Head of caudate nucleus (tissue), 42 donors: Measurements from ENCODE around the gene MED4.

Experiments
- DNase-seq, 42 donors: peaks; one replicate each; pipeline versions ENCODE4 v3.0.0 to v3.0.0-alpha.2; 2020 to 2021; ENCODE audit warnings: mixed read lengths in 7 of 42
- intact Hi-C: fragments of 100-400 bp; cut with DNase I; formaldehyde crosslinking; loops from one replicate; pipeline ENCODE4 v1.15.0; 2022

Gene MED4, protein sequence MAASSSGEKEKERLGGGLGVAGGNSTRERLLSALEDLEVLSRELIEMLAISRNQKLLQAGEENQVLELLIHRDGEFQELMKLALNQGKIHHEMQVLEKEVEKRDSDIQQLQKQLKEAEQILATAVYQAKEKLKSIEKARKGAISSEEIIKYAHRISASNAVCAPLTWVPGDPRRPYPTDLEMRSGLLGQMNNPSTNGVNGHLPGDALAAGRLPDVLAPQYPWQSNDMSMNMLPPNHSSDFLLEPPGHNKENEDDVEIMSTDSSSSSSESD

DNA sequence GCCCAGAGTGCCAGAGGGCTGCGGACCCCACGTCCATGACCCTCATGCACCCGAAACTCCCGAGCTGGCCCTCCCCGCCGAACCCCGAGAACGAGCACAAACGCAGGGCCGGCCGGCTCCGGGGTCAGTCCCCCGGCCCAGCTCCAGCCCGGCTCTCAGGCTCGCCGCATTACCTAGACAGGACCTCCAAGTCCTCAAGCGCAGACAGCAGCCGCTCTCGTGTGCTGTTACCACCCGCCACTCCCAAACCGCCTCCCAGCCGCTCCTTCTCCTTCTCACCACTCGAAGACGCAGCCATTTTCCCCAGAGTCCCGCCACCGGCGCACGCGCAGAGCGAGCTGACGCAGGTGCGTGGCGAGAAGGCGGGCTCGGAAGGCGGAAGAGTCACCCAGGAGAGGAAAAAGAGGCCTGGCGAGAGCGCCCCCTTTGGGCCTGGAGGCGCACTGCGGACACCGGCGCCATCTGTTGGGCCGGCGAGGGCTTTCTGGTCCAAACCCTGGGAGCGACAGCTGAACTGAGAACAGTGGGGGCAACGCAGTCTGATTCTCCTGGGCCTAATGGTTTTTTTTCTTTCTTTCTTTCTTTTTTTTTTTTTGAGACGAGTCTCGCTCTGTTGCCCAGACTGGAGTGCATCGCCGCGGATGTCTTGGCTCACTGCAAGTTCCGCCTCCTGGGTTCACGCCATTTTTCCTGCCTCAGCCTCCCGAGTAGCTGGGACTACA, at the start of gene MED4:
MED4 (minus strand) TSS at position 324 of the 722 bp plus-strand sequence; CDS start at position 298, 26 bp downstream.
- peak; percentile 85 to 99 (median 96) for DNase-seq
- intact Hi-C loops = loop anchor here (10.0 kb wide), 1 partner anchor 490 kb away; no protein-coding TSS in a partner anchor

DNA sequence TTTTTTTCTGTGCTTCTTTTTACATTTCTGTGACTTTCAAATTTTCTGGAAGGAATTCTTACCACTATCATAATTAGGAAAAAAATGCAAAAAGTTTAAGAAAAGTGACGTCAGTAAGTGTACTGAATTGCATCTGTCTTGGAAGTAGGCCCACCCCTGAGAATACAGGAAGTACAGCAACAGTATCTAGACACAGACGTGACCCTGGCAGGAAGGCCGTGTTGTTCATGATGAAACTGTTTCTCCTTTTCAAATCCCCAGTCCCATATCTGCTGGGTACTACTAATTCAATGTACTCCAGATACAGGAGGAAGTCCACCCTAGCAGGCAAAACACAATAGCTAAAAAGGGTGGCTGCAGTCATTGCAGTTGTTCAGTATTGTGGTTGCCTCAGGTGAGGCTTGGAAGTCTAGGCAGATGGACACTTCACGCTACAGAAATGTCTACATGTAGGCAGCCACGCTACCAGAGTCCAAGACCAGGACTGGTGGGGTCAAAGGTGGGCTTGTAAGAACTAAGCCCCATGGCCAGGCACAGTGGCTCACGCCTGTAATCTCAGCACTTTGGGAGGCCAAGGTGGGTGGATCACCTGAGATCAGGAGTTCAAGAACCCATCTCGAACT, 49.6 kb upstream of the MED4 start:
- DNase-seq = peak in 11 of 42 donors; percentile 14 to 57 (median 33)
- intact Hi-C loops = no loop called here

DNA sequence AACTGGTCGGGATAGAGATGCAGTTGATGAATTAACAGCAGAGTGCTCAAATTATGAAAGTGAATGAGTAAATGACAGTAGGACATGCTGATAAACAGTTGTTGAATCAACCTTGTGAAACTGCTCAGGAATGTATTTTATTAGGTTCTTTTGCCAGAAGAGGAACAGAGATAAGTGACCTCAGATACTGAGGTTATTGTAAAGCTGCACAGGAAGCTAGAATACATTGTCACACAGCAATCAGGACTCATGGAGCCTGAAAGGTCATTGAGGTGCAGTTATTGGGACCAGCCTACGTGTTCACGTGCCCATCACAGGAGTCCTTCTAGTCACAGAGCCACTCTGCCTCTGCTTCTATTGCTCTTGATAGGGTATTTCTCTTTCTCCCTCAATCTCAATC, 47.5 kb upstream of the MED4 start:
- intact Hi-C loops = no loop called here
- no peak for DNase-seq

DNA sequence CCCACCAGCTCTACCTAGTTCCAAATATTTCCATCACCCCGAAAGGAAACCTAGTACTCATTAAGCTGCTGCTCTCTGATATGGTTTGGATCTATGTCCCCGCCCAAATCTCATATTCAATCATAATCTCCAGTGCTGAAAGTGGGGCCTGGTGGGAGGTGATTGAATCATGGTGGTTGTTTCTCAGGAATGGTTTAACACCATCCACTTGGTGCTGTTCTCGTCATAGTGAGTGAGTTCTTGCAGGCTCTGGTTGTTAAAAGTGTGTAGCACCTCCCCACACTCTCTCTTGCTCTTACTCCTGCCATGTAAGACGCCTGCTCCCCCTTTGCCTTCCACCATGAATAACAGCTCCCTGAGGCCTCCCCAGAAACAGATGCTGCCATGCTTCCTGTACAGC, 43.4 kb upstream of the MED4 start:
- peak in 1 of 42 donors; percentile 1 for DNase-seq

DNA sequence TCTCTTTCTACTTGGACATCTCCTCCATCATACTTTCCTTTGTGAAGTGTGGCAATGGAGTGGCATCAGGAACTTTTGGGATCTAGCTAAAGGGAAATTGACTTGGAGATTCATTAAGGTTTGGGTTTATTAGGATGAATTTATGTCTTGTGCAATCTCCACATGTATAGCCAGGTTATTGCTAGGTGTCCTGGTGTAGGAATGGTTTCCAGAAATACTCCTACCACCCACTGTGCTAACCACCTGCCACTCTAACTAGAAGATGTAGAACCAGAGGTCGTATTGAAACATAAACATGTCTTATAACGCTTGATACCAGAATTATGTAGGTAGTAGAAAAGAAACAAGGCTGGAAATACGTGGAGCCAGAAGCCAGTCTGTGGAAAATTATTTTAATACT, 38.1 kb upstream of the MED4 start:
- DNase-seq = no peak
- intact Hi-C loops = loop anchor here (10.0 kb wide), 1 partner anchor 452 kb away; no protein-coding TSS in a partner anchor

More for the DNA sequence above, 43.4 kb upstream of the MED4 start:
- intact Hi-C loops = loop anchor here (10.0 kb wide), 1 partner anchor 447 kb away; no protein-coding TSS in a partner anchor

DNA sequence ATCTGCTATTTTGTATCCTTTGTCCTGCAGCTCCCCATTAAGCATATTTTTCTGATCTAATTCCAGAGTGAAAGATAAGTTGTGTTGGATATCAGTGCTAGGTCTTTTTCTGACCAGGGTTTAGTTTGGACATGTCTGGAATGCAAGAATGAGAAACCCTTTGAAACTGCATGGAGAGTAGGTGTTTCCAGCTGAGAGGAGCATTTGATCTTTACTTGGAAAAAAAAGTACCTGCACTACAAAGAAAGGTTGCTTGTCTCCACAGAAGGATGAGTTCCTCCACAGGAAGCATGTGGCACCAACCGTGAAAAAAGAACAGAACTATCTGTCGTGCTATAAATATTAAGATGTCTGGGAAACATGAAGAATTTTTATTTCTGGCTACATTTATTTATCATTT, 36.6 kb upstream of the MED4 start:
- no peak for DNase-seq
- intact Hi-C loops = loop anchor here (10.0 kb wide), 1 partner anchor 453 kb away; no protein-coding TSS in a partner anchor

DNA sequence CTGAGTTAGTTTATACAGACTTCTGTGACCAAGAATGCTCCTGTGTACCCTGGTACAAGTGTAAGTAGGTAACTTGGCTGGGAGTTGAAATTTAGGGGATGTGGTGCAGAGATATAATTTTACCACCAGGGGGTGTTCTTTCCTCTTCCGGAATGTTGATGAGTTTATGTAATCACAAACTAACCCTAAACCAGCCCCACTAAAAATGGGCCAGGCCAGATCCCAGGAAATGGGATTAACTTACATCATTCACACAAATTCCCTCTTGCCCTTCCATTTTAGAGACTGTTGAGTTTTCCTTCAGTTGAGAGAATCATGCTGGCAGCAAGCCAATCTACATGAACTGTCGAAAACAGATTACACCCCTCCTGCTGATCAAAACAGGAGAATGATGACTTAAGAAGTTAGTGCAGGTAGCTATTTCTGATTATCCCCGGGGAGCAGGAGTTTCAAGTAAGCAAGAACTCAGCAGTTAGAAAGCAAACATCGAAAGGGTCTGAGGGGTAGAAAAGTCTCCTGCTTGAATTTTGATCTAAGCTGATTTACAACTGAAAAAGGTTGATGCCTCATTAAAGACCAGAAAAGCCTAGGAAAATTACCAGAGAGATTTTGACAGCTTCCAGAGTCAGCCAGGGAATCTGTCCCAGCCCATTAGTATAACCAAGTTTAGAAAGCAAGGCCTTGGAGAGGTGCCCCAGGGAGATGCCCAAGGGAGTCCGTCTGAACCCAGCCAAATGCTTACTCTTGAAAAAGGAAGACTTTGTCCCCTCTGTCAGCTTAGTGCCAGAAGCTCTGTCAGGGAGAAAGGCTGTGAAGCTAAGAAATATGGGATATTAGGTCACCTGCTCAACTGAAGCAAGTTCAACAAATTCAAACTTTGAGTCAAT, 32.3 kb upstream of the MED4 start:
- intact Hi-C loops = no loop called here
- peak in 31 of 42 donors; percentile 6 to 70 (median 34) for DNase-seq

DNA sequence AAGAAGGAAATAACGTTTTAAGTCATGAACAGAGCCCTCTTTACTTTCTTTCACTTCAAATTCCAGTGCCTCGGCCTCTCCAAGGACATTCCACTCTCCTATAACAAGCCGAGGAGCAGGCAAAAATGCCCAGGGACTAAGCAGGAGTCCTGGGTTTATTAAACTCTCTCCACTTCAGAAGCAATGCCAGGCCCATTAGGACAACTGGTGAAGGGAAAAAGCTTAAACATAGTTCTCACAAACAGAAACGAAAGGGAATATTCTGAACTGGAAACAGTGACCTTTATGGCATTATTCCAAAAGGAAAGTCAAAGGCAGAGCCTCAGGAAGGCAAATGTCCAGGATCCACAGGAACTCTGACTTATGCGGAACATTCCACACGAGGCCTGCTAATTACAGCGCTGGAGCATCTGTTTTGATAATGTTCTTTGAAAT, 30.9 kb upstream of the MED4 start:
- intact Hi-C loops = no loop called here
- DNase-seq = no peak

DNA sequence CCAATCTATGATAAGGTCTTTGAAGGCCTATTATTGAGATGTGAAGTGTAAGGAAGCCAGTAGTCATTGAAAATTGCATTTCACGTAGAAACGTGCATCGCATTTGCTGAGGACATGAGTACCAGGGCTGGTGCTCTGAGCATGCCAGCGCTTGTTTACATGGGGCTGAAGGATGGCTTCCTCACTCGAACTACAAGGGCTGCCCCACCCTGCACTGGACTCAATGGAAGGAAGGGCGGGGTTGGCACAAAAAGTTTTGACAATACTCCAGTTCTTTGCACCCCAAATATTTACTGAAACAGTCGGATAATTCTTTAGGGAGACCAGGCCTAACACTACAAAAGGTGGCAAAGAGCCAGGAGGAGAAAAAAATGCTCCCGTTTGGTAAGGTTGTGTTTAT, 28.9 kb upstream of the MED4 start:
- intact Hi-C loops = no loop called here
- DNase-seq = no peak

DNA sequence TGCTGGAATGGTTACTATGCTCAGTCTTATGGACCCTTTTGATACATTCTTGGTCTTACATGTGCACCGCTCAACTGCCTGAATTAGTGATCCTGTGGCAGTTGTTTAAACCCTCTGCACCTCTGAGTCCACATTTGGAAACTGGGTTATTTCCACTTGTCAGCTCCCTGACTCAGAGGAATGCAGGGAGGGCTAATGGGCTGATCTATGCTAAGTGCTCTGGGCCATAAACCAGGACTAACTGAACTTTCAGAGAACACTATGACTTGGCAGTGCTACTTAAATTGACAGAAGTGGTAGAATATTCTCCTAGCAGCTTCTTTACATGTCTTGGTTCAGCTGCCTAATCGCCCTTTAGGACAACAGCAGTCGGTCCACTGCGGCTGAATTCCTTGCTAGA, 26.8 kb upstream of the MED4 start:
- intact Hi-C loops = no loop called here
- no peak for DNase-seq

DNA sequence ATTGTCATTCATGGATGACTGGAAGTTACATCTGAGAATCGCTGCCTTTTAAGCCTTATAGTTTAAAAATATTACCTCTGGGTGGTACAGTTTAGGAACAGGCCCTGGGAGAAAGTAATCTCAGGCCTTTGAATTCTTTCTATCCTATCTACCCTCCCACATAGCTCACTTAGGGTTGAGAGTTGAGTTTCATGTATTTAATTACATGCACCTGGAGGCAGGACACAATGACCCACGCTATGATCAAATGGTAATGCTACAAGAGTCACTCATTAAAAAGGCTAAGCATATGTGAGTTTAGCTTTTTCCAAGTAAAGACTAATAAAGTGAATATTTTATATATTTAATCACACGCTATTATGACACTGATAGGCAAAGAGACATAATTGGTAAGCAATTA, 25.3 kb upstream of the MED4 start:
- intact Hi-C loops = no loop called here
- DNase-seq = no peak

DNA sequence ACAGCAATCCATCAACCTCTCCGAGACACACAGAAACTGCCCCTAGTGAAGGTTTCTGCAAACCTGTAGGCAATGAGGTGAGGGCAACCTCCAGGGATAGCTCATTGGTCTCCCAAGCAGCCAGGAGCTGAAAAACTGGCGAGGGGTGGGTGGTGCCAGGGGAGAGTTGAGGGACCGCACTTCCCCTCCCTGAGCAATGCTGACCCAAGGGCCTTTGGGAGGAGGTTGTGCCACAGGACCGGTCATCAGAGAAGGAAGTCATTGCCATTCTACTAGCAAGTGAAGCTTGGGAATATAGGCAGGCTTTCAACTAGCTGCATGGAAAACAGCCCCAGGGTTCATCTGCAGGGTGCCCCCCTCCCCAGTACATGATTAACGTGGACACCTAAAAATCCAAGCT, 23.1 kb upstream of the MED4 start:
- intact Hi-C loops = loop anchor here (10.0 kb wide), 1 partner anchor 657 kb away; no protein-coding TSS in a partner anchor
- no peak for DNase-seq

DNA sequence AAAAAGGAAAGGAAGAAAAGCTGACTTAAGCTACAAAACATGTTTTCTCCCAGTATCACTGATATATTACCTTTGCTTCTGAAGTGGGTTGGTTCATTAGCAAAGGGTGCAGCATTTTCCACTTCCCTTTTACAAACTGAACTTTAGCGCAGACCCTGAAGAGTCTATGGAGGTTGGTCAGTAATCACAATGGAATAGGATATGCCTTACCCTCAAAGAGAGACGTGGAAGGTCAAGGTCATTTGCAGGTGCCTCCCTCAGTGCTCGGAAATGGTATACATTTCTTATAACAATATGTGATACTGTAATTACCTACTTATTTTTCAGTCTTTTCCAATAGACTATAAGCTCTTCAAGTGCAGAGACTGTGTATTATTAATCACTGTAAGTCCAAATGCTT, 21.9 kb upstream of the MED4 start:
- no peak for DNase-seq
- intact Hi-C loops = loop anchor here (10.0 kb wide), 1 partner anchor 658 kb away; no protein-coding TSS in a partner anchor

DNA sequence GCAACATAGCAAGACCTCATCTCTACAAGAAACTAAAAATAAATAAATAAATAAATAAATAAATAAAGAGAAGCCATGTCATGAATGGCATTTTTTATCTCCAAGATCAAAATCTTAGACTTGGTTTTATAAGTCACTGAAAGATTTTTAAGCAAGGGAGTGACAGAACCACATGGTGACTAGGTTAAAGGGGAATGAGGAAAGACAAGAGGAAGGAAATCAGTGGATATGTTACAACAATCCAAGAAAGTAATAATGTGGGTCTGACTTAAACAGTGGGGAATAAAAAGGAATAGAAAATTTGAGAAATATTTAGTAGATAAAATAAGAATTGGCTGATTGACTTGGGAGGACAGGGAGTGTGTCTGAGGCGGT, 18.8 kb upstream of the MED4 start:
- intact Hi-C loops = loop anchor here (10.0 kb wide), 1 partner anchor 661 kb away; no protein-coding TSS in a partner anchor
- no peak for DNase-seq

DNA sequence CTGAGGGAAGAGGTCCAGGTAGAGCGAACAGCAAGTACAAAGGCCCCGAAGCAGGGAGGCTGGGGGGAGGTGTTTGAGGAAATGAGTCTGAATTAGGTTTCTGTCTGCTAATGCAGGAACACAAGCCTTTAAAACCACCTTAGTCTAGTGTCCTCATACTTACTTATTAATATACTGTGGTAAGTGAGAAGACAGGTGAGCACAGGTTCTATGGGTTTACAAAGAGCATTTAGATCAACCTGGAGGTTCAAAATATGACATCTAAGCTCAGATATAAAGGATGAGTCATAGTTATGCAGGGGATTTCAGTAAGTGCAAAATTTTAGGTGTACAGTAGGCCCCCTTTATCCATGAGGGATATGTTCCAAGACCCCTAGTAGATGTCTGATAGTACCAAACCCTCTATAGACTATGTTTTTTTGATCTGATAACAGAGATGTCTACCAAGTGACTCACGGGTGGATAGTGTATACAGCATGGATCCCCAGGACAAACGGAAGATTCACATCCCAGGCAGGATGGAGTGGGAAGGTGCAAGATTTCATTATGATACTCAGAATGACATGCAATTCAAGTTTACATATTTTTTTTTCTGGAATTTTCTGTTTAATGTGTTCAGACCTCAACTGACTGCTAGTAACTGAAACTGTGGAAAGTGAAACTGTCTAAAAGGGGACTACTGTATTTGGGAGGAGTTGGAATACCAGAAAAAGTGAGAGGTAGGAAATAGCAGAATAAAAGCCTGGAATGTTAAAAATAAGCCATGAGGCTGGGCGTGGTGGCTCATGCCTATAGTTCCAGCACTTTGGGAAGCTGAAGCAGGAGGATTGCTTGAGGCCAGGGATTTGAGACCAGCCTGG, 18.2 kb upstream of the MED4 start:
- intact Hi-C loops = loop anchor here (10.0 kb wide), 1 partner anchor 662 kb away; no protein-coding TSS in a partner anchor

DNA sequence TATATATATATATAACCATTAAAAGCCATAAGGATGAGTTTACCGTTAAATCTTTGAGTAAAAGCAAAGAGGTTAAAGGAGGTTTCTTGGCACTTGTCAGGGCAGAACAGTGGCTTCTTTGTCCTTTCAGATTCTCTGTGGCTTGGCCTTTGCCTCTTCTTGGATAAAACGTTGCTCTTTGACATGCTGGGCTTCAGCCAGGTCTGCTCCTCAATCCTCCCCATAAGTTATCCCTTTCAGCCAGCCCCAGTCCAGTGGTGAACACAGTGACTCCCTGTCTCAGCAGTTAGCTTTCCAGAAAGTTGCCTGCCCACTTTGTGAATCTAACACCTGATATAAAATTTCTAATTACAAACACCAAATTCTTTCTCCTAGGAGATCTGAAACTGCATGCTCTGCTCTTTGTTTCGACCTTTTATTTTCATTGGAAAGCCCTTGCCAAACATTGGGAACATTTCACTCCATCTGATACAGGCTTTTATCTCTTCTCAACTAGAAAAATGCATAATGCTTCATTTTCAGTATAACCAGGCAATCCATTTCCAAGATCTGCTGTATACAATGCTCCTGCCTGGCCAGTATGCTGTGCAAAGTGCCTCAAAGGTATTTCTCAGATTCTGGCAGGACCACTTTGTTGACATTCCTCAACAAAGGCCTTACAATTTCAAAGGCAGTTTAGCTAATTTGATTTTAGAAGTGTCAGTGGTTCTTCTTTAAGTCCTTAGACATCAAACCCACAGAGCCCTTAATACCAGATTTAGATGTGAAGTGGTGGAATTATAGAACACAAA, 16.2 kb upstream of the MED4 start:
- peak in 26 of 42 donors; percentile 4 to 59 (median 36) for DNase-seq

More for the DNA sequence above, 18.2 kb upstream of the MED4 start:
- no peak for DNase-seq

More for the DNA sequence above, 16.2 kb upstream of the MED4 start:
- intact Hi-C loops = loop anchor here (10.0 kb wide), 1 partner anchor 664 kb away; no protein-coding TSS in a partner anchor
